HepG2 (cell line): ENCODE measurements around the gene ZCCHC3. TPM values are rescaled to one million over a fixed set of nuclear protein-coding genes. Genes with fewer than 3 reads are reported as not detected.

ENCODE experiments used
- ARID3A ChIP-seq: IDR thresholded peaks from 2 replicates; pipeline ENCODE4 v1.6.1; 2012; ENCODE audit warnings: low read depth, low read length, improper control_type of control experiment
- CREB1 ChIP-seq, 2 experiments: fragments of 450-650 bp in 1 of 2; IDR thresholded peaks; 2 replicates each; pipeline ENCODE4 v1.6.1; 2016 to 2017; ENCODE audit warnings: control low read depth in 1 of 2, mild to moderate bottlenecking in 1 of 2, missing compliant biosample characterization in 1 of 2, missing genetic modification characterization in 1 of 2
- HCFC1 ChIP-seq: fragments of 150-350 bp; IDR thresholded peaks from 2 replicates; pipeline ENCODE4 v1.6.1; 2014; ENCODE audit warnings: low read depth, low read length
- HOXA9 ChIP-seq: sonication (generic); formaldehyde crosslinking; IDR thresholded peaks from 2 replicates; pipeline ENCODE4 v1.8.1; 2022; ENCODE audit warnings: missing genetic modification reagents, mild to moderate bottlenecking, moderate library complexity, borderline replicate concordance
- KDM2A ChIP-seq: sonication (generic); formaldehyde crosslinking; IDR thresholded peaks from 2 replicates; pipeline ENCODE4 v1.4.0; 2020; ENCODE audit warnings: low read depth, missing genetic modification reagents, borderline replicate concordance
- KDM6A ChIP-seq: IDR thresholded peaks from 2 replicates; pipeline ENCODE4 v1.6.1; 2016; ENCODE audit warnings: low read depth
- KLF11 ChIP-seq: IDR thresholded peaks from 2 replicates; pipeline ENCODE4 v1.6.1; 2016; ENCODE audit warnings: missing compliant biosample characterization
- PLSCR1 ChIP-seq: sonication (generic); formaldehyde crosslinking; IDR thresholded peaks from 2 replicates; pipeline ENCODE4 v1.5.0; 2020; ENCODE audit warnings: missing genetic modification reagents, mild to moderate bottlenecking, borderline replicate concordance
- POGK ChIP-seq: sonication (generic); formaldehyde crosslinking; conservative IDR thresholded peaks from 2 replicates; pipeline ENCODE4 v1.8.0; 2022; ENCODE audit warnings: mild to moderate bottlenecking, moderate library complexity, missing genetic modification reagents
- SALL1 ChIP-seq: sonication (generic); formaldehyde crosslinking; IDR thresholded peaks from 2 replicates; pipeline ENCODE4 v1.8.0; 2022; ENCODE audit warnings: mild to moderate bottlenecking, missing genetic modification reagents
- ZC3H4 ChIP-seq: sonication (generic); formaldehyde crosslinking; IDR thresholded peaks from 2 replicates; pipeline ENCODE4 v1.4.0; 2020; ENCODE audit warnings: missing genetic modification reagents, borderline replicate concordance
- ZFP91 ChIP-seq: sonication (generic); formaldehyde crosslinking; IDR thresholded peaks from 2 replicates; pipeline ENCODE4 v1.9.0; 2022; ENCODE audit warnings: missing genetic modification reagents, mild to moderate bottlenecking, borderline replicate concordance
- ZNF281 ChIP-seq: sonication (generic); formaldehyde crosslinking; IDR thresholded peaks from 2 replicates; pipeline ENCODE4 v1.4.0; 2020; ENCODE audit warnings: missing genetic modification reagents, borderline replicate concordance
- ZNF296 ChIP-seq: sonication (generic); formaldehyde crosslinking; conservative IDR thresholded peaks from 2 replicates; pipeline ENCODE4 v1.5.0; 2020; ENCODE audit warnings: mild to moderate bottlenecking, missing genetic modification reagents
- ZNF543 ChIP-seq: sonication (generic); formaldehyde crosslinking; IDR thresholded peaks from 2 replicates; pipeline ENCODE4 v1.4.0; 2020; ENCODE audit warnings: mild to moderate bottlenecking, missing genetic modification reagents
- polyA plus RNA-seq, 8 experiments: library from polyadenylated mRNA; depleted of rRNA in 3 of 8; stranded (reverse) in 7 of 8; unstranded in 1 of 8; fragments of >200 nt; fragmentation: Illumina TruSeq in 4 of 8; extraction: Trizol in 4 of 8; gene quantifications; 2 replicates each; pipeline versions ENCODE4 v1.2.1 to v1.2.3, GENCODE V29; 2011 to 2016; ENCODE audit warnings: low read depth in 4 of 8, missing spikeins in 1 of 8, mixed read lengths in 1 of 8; ENCODE audit not compliant: insufficient read depth in 1 of 8
- total RNA-seq, 5 experiments: library from RNA; depleted of rRNA; stranded (reverse); fragments of >200 nt; fragmentation: Illumina TruSeq; extraction: Trizol; gene quantifications; 2 replicates each; pipeline ENCODE4 v1.2.3, GENCODE V29; 2016; ENCODE audit warnings: low read depth in 1 of 5

The ZCCHC3 gene
- total and polyA plus RNA-seq, 2 of the 13 experiments (the other 11 are each of a cell fraction or from before 2014, with no cell fraction given) = 46.6 to 63.0 TPM

- TF ChIP-seq ZNF296 (CRISPR knock-in tag) (peak; percentile 73; the same call in 1 of the 2 replicates), KLF11 (0 out of 2 replicates have a peak, but pooled peaks have one; percentile 22), ZNF543 (CRISPR knock-in tag) (peak; percentile 96), PLSCR1 (CRISPR knock-in tag) (peak; percentile 27; the same call in 1 of the 2 replicates), CREB1 (IDR thresholded peaks at IDR 0.05) (no peak; the same call in 1 of the 2 replicates), CREB1 (CRISPR knock-in tag; IDR thresholded peaks at IDR 0.05) (no peak), ZC3H4 (CRISPR knock-in tag) (peak; percentile 89; the same call in 1 of the 2 replicates), ZFP91 (peak; percentile 98), ARID3A (no peak), SALL1 (CRISPR knock-in tag) (peak; percentile 98), HOXA9 (CRISPR knock-in tag) (peak; percentile 98), POGK (CRISPR knock-in tag) (peak; percentile 99), KDM6A (peak; percentile 73), KDM2A (CRISPR knock-in tag) (peak; percentile 95; the same call in 1 of the 2 replicates), ZNF281 (CRISPR knock-in tag) (peak; percentile 94), HCFC1 (no peak; the same call in 1 of the 2 replicates)
Observed at GRCh38 chr20:324177-325044, 27.0 kb downstream of the ZCCHC3 start (continued).
